CD8-positive, alpha-beta memory T cell (primary cell): ENCODE data around the gene ORMDL1. TPM values are rescaled to one million over a fixed set of nuclear protein-coding genes. Genes with fewer than 3 reads are reported as not detected.
"Not testable (repeated sequence)": the region's sequence is repeated elsewhere in the genome, so short reads cannot be mapped to it uniquely, and the experiment has no call there.

ENCODE experiments used
- CTCF ChIA-PET: fragments of 350-600 bp; sonication (Branson Sonifier 250); formaldehyde crosslinking; loops from one replicate; lab custom pipeline; 2021; ENCODE audit warnings: antibody characterized with exemption; lab: Charles Lee
- POLR2A ChIA-PET: fragments of 350-600 bp; sonication (Branson Sonifier 250); formaldehyde crosslinking; loops from one replicate; lab custom pipeline; 2021; ENCODE audit warnings: antibody characterized with exemption; lab: Charles Lee
- DNase-seq, 5 donors: peaks; one replicate each; pipeline versions ENCODE4 v3.0.0 to v3.0.0-alpha.2; 2020 to 2022; ENCODE audit warnings: mixed read lengths in 1 of 5
- H3K27ac ChIP-seq: one replicate; pipeline ENCODE4 v1.7.0; 2013; ENCODE audit warnings: low read depth, mild to moderate bottlenecking, low read length, moderate library complexity
- H3K27me3 ChIP-seq: 2 replicates; pipeline ENCODE4 v1.7.0; 2013; ENCODE audit warnings: low read length, mild to moderate bottlenecking; ENCODE audit not compliant: insufficient read depth, poor library complexity, severe bottlenecking
- H3K36me3 ChIP-seq: 2 replicates; pipeline ENCODE4 v1.7.0; 2013; ENCODE audit warnings: mild to moderate bottlenecking, low read length, moderate library complexity; ENCODE audit not compliant: insufficient read depth
- H3K4me1 ChIP-seq: 2 replicates; pipeline ENCODE4 v1.7.0; 2013; ENCODE audit warnings: mild to moderate bottlenecking, low read length, moderate library complexity; ENCODE audit not compliant: insufficient read depth
- H3K4me3 ChIP-seq: 2 replicates; pipeline ENCODE4 v1.7.0; 2013; ENCODE audit warnings: mild to moderate bottlenecking, low read length
- H3K9me3 ChIP-seq: 2 replicates; pipeline ENCODE4 v1.7.0; 2013; ENCODE audit warnings: mild to moderate bottlenecking, low read length
- H3K27ac Mint-ChIP-seq, 8 donors: one replicate each; pipeline ENCODE4 v1.8.0; 2020 to 2021; ENCODE audit warnings: mixed read lengths in 8 of 8, mild to moderate bottlenecking in 6 of 8, inconsistent platforms in 3 of 8, moderate library complexity in 3 of 8
- H3K27me3 Mint-ChIP-seq, 2 donors: one replicate each; pipeline ENCODE4 v1.8.0; 2020 to 2021; ENCODE audit warnings: mixed read lengths in 2 of 2, mild to moderate bottlenecking in 1 of 2, moderate library complexity in 1 of 2
- H3K36me3 Mint-ChIP-seq, 3 donors: one replicate each; pipeline ENCODE4 v1.8.0; 2020 to 2021; ENCODE audit warnings: mixed read lengths in 3 of 3, inconsistent platforms in 1 of 3, mild to moderate bottlenecking in 1 of 3
- H3K4me1 Mint-ChIP-seq, 3 donors: one replicate each; pipeline ENCODE4 v1.8.0; 2020 to 2021; ENCODE audit warnings: mixed read lengths in 3 of 3, inconsistent platforms in 1 of 3, mild to moderate bottlenecking in 1 of 3
- H3K4me3 Mint-ChIP-seq, 7 donors: one replicate each; pipeline ENCODE4 v1.8.0; 2020 to 2021; ENCODE audit warnings: mixed read lengths in 7 of 7, mild to moderate bottlenecking in 6 of 7, moderate library complexity in 4 of 7, inconsistent platforms in 2 of 7
- H3K9me3 Mint-ChIP-seq, 5 donors: one replicate each; pipeline ENCODE4 v1.8.0; 2020 to 2022; ENCODE audit warnings: mixed read lengths in 5 of 5, mild to moderate bottlenecking in 3 of 5, moderate library complexity in 2 of 5, inconsistent platforms in 1 of 5
- polyA plus RNA-seq: library from polyadenylated mRNA; unstranded; fragments of 300-500 nt; fragmentation: Illumina TruSeq; gene quantifications from one replicate; pipeline ENCODE4 v1.2.3, GENCODE V29; 2021
- total RNA-seq, 2 experiments: library from RNA; stranded (reverse); gene quantifications; one replicate each; pipeline ENCODE4 v1.2.3, GENCODE V29; 2021

ORMDL1 gene
- total and polyA plus RNA-seq, 3 experiments from 2014 or later, result 88.4 to 100 (median 89.5) TPM

- peaks cover 10 to 23% (median 14%) of the 10 kb centered on the region in 3 donors for H3K4me1 Mint-ChIP-seq
- Histone ChIP-seq H3K36me3 (peaks cover 4% of the 10 kb centered on the region), H3K27ac (no peak overlapping the region), H3K9me3 (no peaks in the 10 kb centered on the region), H3K27me3 (no peaks in the 10 kb centered on the region), H3K4me3 (peak overlapping the region; percentile 81), H3K4me1 (peaks cover 14% of the 10 kb centered on the region)
- no peaks in the 10 kb centered on the region for H3K9me3 Mint-ChIP-seq
- DNase-seq, result no peak
- CTCF ChIA-PET, result interaction anchor here (0.7 to 4.9 kb wide), 6 partner anchors 8 to 597 kb away, joined by 3 to 37 read pairs (median 24); partner anchors contain the start of genes ANKAR, ORMDL1 and PMS1
- peak overlapping the region in 6 of 7 donors; percentile 12 to 100 (median 38) for H3K4me3 Mint-ChIP-seq
- H3K27me3 Mint-ChIP-seq, result no peaks in the 10 kb centered on the region
- peaks cover 0 to 28% (median 0%) of the 10 kb centered on the region in 3 donors for H3K36me3 Mint-ChIP-seq
- H3K27ac Mint-ChIP-seq, result peak overlapping the region in 6 of 8 donors; percentile 9 to 100 (median 41)
- POLR2A ChIA-PET, result interaction anchor here (3.0 kb wide), 1 partner anchor 20 kb away, joined by 36 read pairs; the partner anchor contains the start of genes ORMDL1 and PMS1
Observed at GRCh38 chr2:189763908-189764661, 20.1 kb downstream of the ORMDL1 start.

GRCh38 chr2:189762551-189763298, 21.4 kb downstream of the ORMDL1 start, which contains the start of gene OSGEPL1:
OSGEPL1 (minus strand) TSS chr2:189762792; CDS start chr2:189761640, 1,152 bp downstream.
- Histone ChIP-seq H3K27ac (peak within 1 kb of the TSS; percentile 83), H3K27me3 (no peaks in the 10 kb centered on the region), H3K9me3 (no peaks in the 10 kb centered on the region), H3K36me3 (no peaks in the 10 kb centered on the region), H3K4me3 (peak within 1 kb of the TSS; percentile 81), H3K4me1 (peaks cover 14% of the 10 kb centered on the region)
- CTCF ChIA-PET, result interaction anchor here (0.7 to 4.9 kb wide), 16 partner anchors 10 to 321 kb away, joined by 3 to 38 read pairs (median 5); partner anchors contain the start of genes ANKAR, ASNSD1, ORMDL1 and PMS1
- POLR2A ChIA-PET, result interaction anchor here (0.6 to 3.0 kb wide), 14 partner anchors 14 to 1119 kb away, joined by 3 to 36 read pairs (median 4); partner anchors contain the start of genes ANKAR, INPP1, ORMDL1 and PMS1
- Mint-ChIP-seq H3K9me3 (no peaks in the 10 kb centered on the region), H3K4me3 (peak within 1 kb of the TSS; percentile 94 to 100 (median 96)), H3K36me3 (peaks cover 0 to 26% (median 3%) of the 10 kb centered on the region in 3 donors), H3K27me3 (no peaks in the 10 kb centered on the region), H3K4me1 (peaks cover 10 to 23% (median 18%) of the 10 kb centered on the region in 3 donors), H3K27ac (peak within 1 kb of the TSS; percentile 96 to 100 (median 99))
- DNase-seq, result peak; percentile 86 to 95 (median 89)

- Histone ChIP-seq H3K9me3 (no peaks in the 10 kb centered on the region), H3K4me3 (peak overlapping the region; percentile 81), H3K27ac (peak overlapping the region; percentile 83), H3K27me3 (no peaks in the 10 kb centered on the region), H3K4me1 (peaks cover 14% of the 10 kb centered on the region), H3K36me3 (no peaks in the 10 kb centered on the region)
- H3K27me3 Mint-ChIP-seq, result no peaks in the 10 kb centered on the region
- H3K27ac Mint-ChIP-seq, result peak overlapping the region; percentile 96 to 100 (median 99)
- CTCF ChIA-PET, result interaction anchor here (0.7 to 4.9 kb wide), 13 partner anchors 10 to 112 kb away, joined by 3 to 38 read pairs (median 8); partner anchors contain the start of genes ANKAR, ASNSD1, ORMDL1 and PMS1
- H3K36me3 Mint-ChIP-seq, result peaks cover 0 to 27% (median 3%) of the 10 kb centered on the region in 3 donors
- H3K4me3 Mint-ChIP-seq, result peak overlapping the region; percentile 94 to 100 (median 96)
- H3K4me1 Mint-ChIP-seq, result peaks cover 10 to 23% (median 18%) of the 10 kb centered on the region in 3 donors
- POLR2A ChIA-PET, result interaction anchor here (0.6 to 3.0 kb wide), 11 partner anchors 22 to 1120 kb away, joined by 3 to 36 read pairs (median 4); partner anchors contain the start of genes ANKAR, INPP1, ORMDL1 and PMS1
- no peaks in the 10 kb centered on the region for H3K9me3 Mint-ChIP-seq
- no peak for DNase-seq
Observed at GRCh38 chr2:189762229-189762550, 21.9 kb downstream of the ORMDL1 start.

- POLR2A ChIA-PET, DNase-seq, H3K4me3 ChIP-seq, H3K27ac ChIP-seq, H3K9me3 ChIP-seq, H3K27ac Mint-ChIP-seq, H3K27me3 ChIP-seq, H3K27me3 Mint-ChIP-seq, H3K36me3 ChIP-seq, H3K9me3 Mint-ChIP-seq: not testable (repeated sequence)
- H3K4me1 ChIP-seq, result peaks cover 14% of the 10 kb centered on the region
- CTCF ChIA-PET, result interaction anchor here (4.5 to 4.9 kb wide), 2 partner anchors 9 to 87 kb away, joined by 26 to 35 read pairs; partner anchors contain the start of gene ANKAR
- Mint-ChIP-seq H3K36me3 (peaks cover 0 to 26% (median 5%) of the 10 kb centered on the region in 3 donors), H3K4me3 (peak overlapping the region in 1 of 7 donors; percentile 48), H3K4me1 (peaks cover 10 to 23% (median 18%) of the 10 kb centered on the region in 3 donors)
Observed at GRCh38 chr2:189760154-189760553, 24.0 kb downstream of the ORMDL1 start.

GRCh38 chr2:189756311-189756952, 27.7 kb downstream of the ORMDL1 start:
- DNase-seq, result no peak
- Histone ChIP-seq H3K36me3 (peaks cover 6% of the 10 kb centered on the region), H3K27me3 (no peaks in the 10 kb centered on the region), H3K4me1 (no peaks in the 10 kb centered on the region), H3K4me3 (no peak overlapping the region), H3K27ac (no peak overlapping the region), H3K9me3 (no peaks in the 10 kb centered on the region)
- Mint-ChIP-seq H3K4me1 (peaks cover under 1 to 8% (median 3%) of the 10 kb centered on the region in 3 donors), H3K27me3 (no peaks in the 10 kb centered on the region), H3K9me3 (no peaks in the 10 kb centered on the region), H3K4me3 (no peak overlapping the region), H3K27ac (peak overlapping the region in 4 of 8 donors; percentile 0 to 75 (median 22)), H3K36me3 (peaks cover 0 to 41% (median 7%) of the 10 kb centered on the region in 3 donors)
- ChIA-PET CTCF (no interaction called here), POLR2A (no interaction called here)

GRCh38 chr2:189751080-189751658, 33.0 kb downstream of the ORMDL1 start:
- Mint-ChIP-seq H3K27ac (peak overlapping the region in 3 of 8 donors; percentile 48 to 63 (median 52)), H3K36me3 (peaks cover 0 to 59% (median 5%) of the 10 kb centered on the region in 3 donors), H3K4me1 (peaks cover 0 to 3% (median 1%) of the 10 kb centered on the region in 3 donors), H3K4me3 (no peak overlapping the region), H3K27me3 (no peaks in the 10 kb centered on the region), H3K9me3 (no peaks in the 10 kb centered on the region)
- H3K27me3 ChIP-seq, result no peaks in the 10 kb centered on the region
- peaks cover 9% of the 10 kb centered on the region for H3K36me3 ChIP-seq
- no peak overlapping the region for H3K4me3 ChIP-seq
- no peak overlapping the region for H3K27ac ChIP-seq
- H3K4me1 ChIP-seq, result no peaks in the 10 kb centered on the region
- POLR2A ChIA-PET, result no interaction called here
- CTCF ChIA-PET, result interaction anchor here (0.7 to 4.2 kb wide), 10 partner anchors 9 to 529 kb away, joined by 3 to 35 read pairs (median 3); partner anchors contain the start of gene OSGEPL1
- no peaks in the 10 kb centered on the region for H3K9me3 ChIP-seq
- peak in 4 of 5 donors; percentile 7 to 56 (median 34) for DNase-seq

GRCh38 chr2:189729430-189729829, 54.7 kb downstream of the ORMDL1 start:
- no peaks in the 10 kb centered on the region for H3K9me3 Mint-ChIP-seq
- H3K4me3 Mint-ChIP-seq, result no peak overlapping the region
- no peak overlapping the region for H3K27ac ChIP-seq
- H3K4me1 Mint-ChIP-seq, result no peaks in the 10 kb centered on the region
- H3K27me3 Mint-ChIP-seq, result no peaks in the 10 kb centered on the region
- DNase-seq, result no peak
- H3K4me3 ChIP-seq, result no peak overlapping the region
- CTCF ChIA-PET, result no interaction called here
- POLR2A ChIA-PET, result no interaction called here
- no peaks in the 10 kb centered on the region for H3K27me3 ChIP-seq
- H3K4me1 ChIP-seq, result no peaks in the 10 kb centered on the region
- H3K36me3 ChIP-seq, result no peaks in the 10 kb centered on the region
- peak overlapping the region in 1 of 8 donors; percentile 4 for H3K27ac Mint-ChIP-seq
- no peaks in the 10 kb centered on the region for H3K9me3 ChIP-seq
- peaks cover 5 to 9% (median 7%) of the 10 kb centered on the region in 3 donors for H3K36me3 Mint-ChIP-seq
